Right hindlimb (tissue), 1 donor: Measurements from ENCODE around the gene LMF1.

Source experiments
- DNase-seq: peaks from one replicate; pipeline ENCODE4 v3.0.0-alpha.2; 2018

LMF1 gene

GRCh38 chr16:877242-878071 is 93.3 kb downstream of the LMF1 start:
- no peak for DNase-seq

GRCh38 chr16:876523-877241 is 94.1 kb downstream of the LMF1 start:
- no peak for DNase-seq

- DNase-seq, result no peak
Measured at GRCh38 chr16:876041-876335, 94.8 kb downstream of the LMF1 start.

GRCh38 chr16:875182-876040 is 95.4 kb downstream of the LMF1 start:
- DNase-seq, result peak; percentile 19

GRCh38 chr16:874366-875181 is 96.2 kb downstream of the LMF1 start:
- peak; percentile 20 for DNase-seq

- DNase-seq, result no peak
Measured at GRCh38 chr16:873889-874288, 96.9 kb downstream of the LMF1 start.

- DNase-seq, result peak; percentile 26
Measured at GRCh38 chr16:873243-873661, 97.5 kb downstream of the LMF1 start.

- DNase-seq, result no peak
Measured at GRCh38 chr16:872436-873242, 98.1 kb downstream of the LMF1 start.

- peak; percentile 16 for DNase-seq
Measured at GRCh38 chr16:871562-872345, 99.0 kb downstream of the LMF1 start.

- DNase-seq, result peak; percentile 18
Measured at GRCh38 chr16:870856-871561, 99.8 kb downstream of the LMF1 start.

- DNase-seq, result peak; percentile 25
Measured at GRCh38 chr16:869823-870641, 100.8 kb downstream of the LMF1 start.

- DNase-seq, result peak; percentile 16
Measured at GRCh38 chr16:868846-869822, 101.7 kb downstream of the LMF1 start.

- DNase-seq, result peak; percentile 16
Measured at GRCh38 chr16:868386-868755, 102.4 kb downstream of the LMF1 start.

- DNase-seq, result peak; percentile 85
Measured at GRCh38 chr16:867421-868385, 103.1 kb downstream of the LMF1 start.

GRCh38 chr16:866252-866896 is 104.4 kb downstream of the LMF1 start:
- no peak for DNase-seq

GRCh38 chr16:865026-865425 is 105.8 kb downstream of the LMF1 start:
- DNase-seq, result no peak
